A549 (cell line): ENCODE results near the gene GTPBP1.

ENCODE experiments used
- CHD2 ChIP-seq: fragments of 150-350 bp; IDR thresholded peaks from 2 replicates; pipeline ENCODE4 v1.6.1; 2014; ENCODE audit warnings: low read length; ENCODE audit not compliant: partially characterized antibody
- RAD21 ChIP-seq, 2 experiments: fragments of >200 bp in 1 of 2; sonication (Bioruptor Twin) in 1 of 2; formaldehyde crosslinking in 1 of 2; IDR thresholded peaks in 1 of 2; conservative IDR thresholded peaks in 1 of 2; 2 replicates in 1 of 2; 3 replicates in 1 of 2; pipeline ENCODE4 v1.6.1; 2012 to 2018; ENCODE audit warnings: inconsistent platforms in 1 of 2
- TF ChIP-seq, protein P1 (sequence below): fragments of >200 bp; sonication (Bioruptor Twin); formaldehyde crosslinking; IDR thresholded peaks from 3 replicates; pipeline ENCODE4 v1.5.1; 2016

- TF ChIP-seq CHD2: no peak
- TF ChIP-seq, protein P1, sequence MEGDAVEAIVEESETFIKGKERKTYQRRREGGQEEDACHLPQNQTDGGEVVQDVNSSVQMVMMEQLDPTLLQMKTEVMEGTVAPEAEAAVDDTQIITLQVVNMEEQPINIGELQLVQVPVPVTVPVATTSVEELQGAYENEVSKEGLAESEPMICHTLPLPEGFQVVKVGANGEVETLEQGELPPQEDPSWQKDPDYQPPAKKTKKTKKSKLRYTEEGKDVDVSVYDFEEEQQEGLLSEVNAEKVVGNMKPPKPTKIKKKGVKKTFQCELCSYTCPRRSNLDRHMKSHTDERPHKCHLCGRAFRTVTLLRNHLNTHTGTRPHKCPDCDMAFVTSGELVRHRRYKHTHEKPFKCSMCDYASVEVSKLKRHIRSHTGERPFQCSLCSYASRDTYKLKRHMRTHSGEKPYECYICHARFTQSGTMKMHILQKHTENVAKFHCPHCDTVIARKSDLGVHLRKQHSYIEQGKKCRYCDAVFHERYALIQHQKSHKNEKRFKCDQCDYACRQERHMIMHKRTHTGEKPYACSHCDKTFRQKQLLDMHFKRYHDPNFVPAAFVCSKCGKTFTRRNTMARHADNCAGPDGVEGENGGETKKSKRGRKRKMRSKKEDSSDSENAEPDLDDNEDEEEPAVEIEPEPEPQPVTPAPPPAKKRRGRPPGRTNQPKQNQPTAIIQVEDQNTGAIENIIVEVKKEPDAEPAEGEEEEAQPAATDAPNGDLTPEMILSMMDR: no peak
- TF ChIP-seq RAD21 (conservative IDR thresholded peaks at IDR 0.05 in 1 of 2, IDR thresholded peaks at IDR 0.05 in 1 of 2): no peak
These were observed 6.0 kb upstream of the GTPBP1 start for GRCh38 chr22:38699784-38700183.
